ENCODE measurements around the gene STK11IP. TPM values are rescaled to one million over a fixed set of nuclear protein-coding genes. Genes with fewer than 3 reads are reported as not detected.

STK11IP gene
- total RNA-seq, 3 donors from 2014 or later, result 34.6 to 42.0 (median 39.6) TPM

- Histone ChIP-seq H3K36me3 (ENCODE audit: low read depth) (no peaks in the 10 kb centered on the region), H3K4me3 (peak overlapping the region; percentile 17), H3K9me3 (no peaks in the 10 kb centered on the region), H3K4me1 (ENCODE audit: low read depth) (peaks cover 15% of the 10 kb centered on the region)
- DNase-seq, result peak in 2 of 3 donors; percentile 17 to 49
- peak; percentile 60 for ATAC-seq
- no peak for TF ChIP-seq CTCF (IDR thresholded peaks at IDR 0.05)
- intact Hi-C loops (cut with DNase I, micrococcal nuclease), result no loop called here
These were observed 27.3 kb upstream of the STK11IP start for GRCh38 chr2:219570194-219570923.

GRCh38 chr2:219570924-219571310, 26.7 kb upstream of the STK11IP start:
- Histone ChIP-seq H3K36me3 (ENCODE audit: low read depth) (no peaks in the 10 kb centered on the region), H3K4me3 (peak overlapping the region; percentile 17), H3K9me3 (no peaks in the 10 kb centered on the region), H3K4me1 (ENCODE audit: low read depth) (peaks cover 15% of the 10 kb centered on the region)
- intact Hi-C loops (cut with DNase I, micrococcal nuclease), result no loop called here
- ATAC-seq (peak; percentile 27), DNase-seq (no peak)
- no peak for TF ChIP-seq CTCF (IDR thresholded peaks at IDR 0.05)

DNA sequence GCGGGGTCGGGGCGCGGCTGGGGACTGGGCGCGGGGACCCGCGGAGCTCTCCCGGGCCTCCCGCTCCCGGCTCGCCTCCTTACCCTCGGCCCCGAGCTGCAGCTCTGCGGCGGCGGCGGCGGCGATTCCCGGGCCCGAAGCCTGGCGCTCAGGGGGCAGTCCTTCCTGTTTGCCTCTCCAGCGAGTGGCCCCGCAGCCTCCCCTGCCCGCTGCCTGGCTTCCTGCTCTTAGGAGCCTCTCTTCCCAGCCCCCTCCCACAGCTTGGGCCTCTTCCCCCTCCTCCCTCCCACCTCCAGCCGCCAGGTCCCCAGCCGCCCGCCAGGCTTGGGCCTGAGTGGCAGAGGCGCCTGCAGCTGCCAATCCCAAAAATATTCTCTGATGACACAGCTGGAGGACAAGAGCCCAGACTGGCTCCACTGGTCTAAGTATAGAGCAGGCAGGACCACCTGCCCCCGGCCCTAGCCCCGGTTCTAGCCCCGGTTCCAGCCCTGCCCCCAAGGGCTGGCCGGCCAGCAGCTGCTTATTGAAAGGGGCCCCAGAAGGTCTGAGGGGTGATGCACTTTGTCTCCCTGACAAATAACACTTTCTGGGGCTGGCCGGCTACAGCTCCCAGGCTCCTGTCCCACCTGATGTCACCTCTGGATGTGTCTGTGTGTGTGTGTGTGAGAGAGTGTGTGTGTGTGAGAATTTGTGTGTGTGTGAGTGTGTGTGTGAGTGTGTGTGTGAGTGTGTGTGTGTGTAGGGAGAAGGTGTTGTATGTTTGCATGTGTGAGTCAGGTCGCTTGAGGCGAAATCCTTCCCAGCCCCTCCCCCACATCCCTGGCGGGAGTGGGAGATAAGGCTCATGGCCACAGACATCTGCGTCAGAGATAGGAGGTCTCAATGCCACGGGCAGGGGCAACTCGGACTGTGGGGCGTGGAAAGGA, 26.1 kb upstream of the STK11IP start, which contains the start of gene OBSL1:
TSS of gene OBSL1 (minus strand) at position 229 of the 926 bp plus-strand sequence. CDS start 307 bp downstream, outside the sequence.
- no peaks in the 10 kb centered on the region for H3K9me3 ChIP-seq
- no peaks in the 10 kb centered on the region for H3K36me3 ChIP-seq (ENCODE audit: low read depth)
- peak within 1 kb of the TSS; percentile 17 for H3K4me3 ChIP-seq
- no peak for TF ChIP-seq CTCF (IDR thresholded peaks at IDR 0.05)
- ATAC-seq (peak; percentile 58), DNase-seq (peak; percentile 23 to 54 (median 51))
- intact Hi-C loops (cut with DNase I, micrococcal nuclease), result no loop called here
- peaks cover 15% of the 10 kb centered on the region for H3K4me1 ChIP-seq (ENCODE audit: low read depth)

- TF ChIP-seq CTCF (IDR thresholded peaks at IDR 0.05), result no peak
- Histone ChIP-seq H3K4me3 (peak within 1 kb of the TSS; percentile 17), H3K4me1 (ENCODE audit: low read depth) (peaks cover 15% of the 10 kb centered on the region), H3K9me3 (no peaks in the 10 kb centered on the region), H3K36me3 (ENCODE audit: low read depth) (no peaks in the 10 kb centered on the region)
- DNase-seq (no peak), ATAC-seq (no peak)
- intact Hi-C loops (cut with DNase I, micrococcal nuclease), result no loop called here
These were observed 25.2 kb upstream of the STK11IP start, which contains the start of gene INHA for GRCh38 chr2:219572237-219573001. Gene INHA (plus strand): TSS chr2:219572310. CDS start chr2:219572375, 65 bp downstream.

DNA sequence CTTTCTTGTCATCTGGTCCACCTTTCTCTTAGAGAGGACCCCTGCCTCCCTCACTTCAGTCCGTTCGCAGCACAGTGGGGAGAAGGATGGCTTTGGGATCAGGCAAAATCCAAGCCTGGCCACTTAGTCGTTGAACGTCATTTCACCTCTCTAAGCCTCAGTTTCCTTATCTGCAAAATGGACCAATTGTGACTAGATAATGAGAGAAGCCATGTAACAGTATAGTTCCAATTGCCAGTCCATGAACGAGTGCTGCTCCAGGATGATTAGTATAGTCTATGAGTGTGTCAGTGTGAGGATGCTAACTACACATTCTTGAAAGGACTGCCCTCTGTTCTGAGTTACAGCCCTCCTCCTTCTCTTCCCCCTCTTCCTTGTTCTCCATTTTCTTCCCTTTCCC, 24.5 kb upstream of the STK11IP start:
- intact Hi-C loops (cut with DNase I, micrococcal nuclease), result no loop called here
- DNase-seq (no peak), ATAC-seq (no peak)
- Histone ChIP-seq H3K4me1 (ENCODE audit: low read depth) (peaks cover 15% of the 10 kb centered on the region), H3K36me3 (ENCODE audit: low read depth) (no peaks in the 10 kb centered on the region), H3K9me3 (no peaks in the 10 kb centered on the region), H3K4me3 (no peak overlapping the region)
- no peak for TF ChIP-seq CTCF (IDR thresholded peaks at IDR 0.05)
